GM19025 (cell line): ENCODE results near the gene CBX1.

Source experiments
- ATAC-seq: cut with Tn5 transposase; IDR thresholded peaks from one replicate; pipeline ENCODE4 v1.9.1; 2021; ENCODE audit warnings: mild to moderate bottlenecking, low read depth, moderate library complexity; ENCODE audit not compliant: unreplicated experiment

The CBX1 gene

GRCh38 chr17:48031966-48032365, 69.3 kb downstream of the CBX1 start:
- no peak for ATAC-seq

GRCh38 chr17:48030531-48030930, 70.7 kb downstream of the CBX1 start:
- no peak for ATAC-seq

- ATAC-seq, result no peak
These were observed 72.5 kb downstream of the CBX1 start for GRCh38 chr17:48028736-48029135.

- ATAC-seq, result no peak
These were observed 73.8 kb downstream of the CBX1 start for GRCh38 chr17:48027322-48027981.

GRCh38 chr17:48026502-48027321, 74.6 kb downstream of the CBX1 start:
- ATAC-seq, result no peak

GRCh38 chr17:48025904-48026501, 75.3 kb downstream of the CBX1 start:
- ATAC-seq, result no peak

- peak; percentile 87 for ATAC-seq
These were observed 76.0 kb downstream of the CBX1 start for GRCh38 chr17:48025040-48025903.

- ATAC-seq, result no peak
These were observed 76.9 kb downstream of the CBX1 start for GRCh38 chr17:48024149-48025039.

GRCh38 chr17:48023400-48024148, 77.7 kb downstream of the CBX1 start:
- no peak for ATAC-seq

GRCh38 chr17:48022901-48023300, 78.4 kb downstream of the CBX1 start:
- no peak for ATAC-seq

- ATAC-seq, result no peak
These were observed 79.3 kb downstream of the CBX1 start for GRCh38 chr17:48021934-48022333.
